A549 (cell line): Measurements from ENCODE around the gene SHOC1. TPM values are rescaled to one million over a fixed set of nuclear protein-coding genes. Genes with fewer than 3 reads are reported as not detected.
A peak's percentile ranks its signal among the peaks of the same experiment; 100 is the strongest.

ENCODE experiments used
- ATAC-seq, 2 experiments: fragments of 200-7000 bp in 1 of 2; fragments of >200 bp in 1 of 2; cut with Nextera tagmentation in 1 of 2; cut with Tn5 transposase in 1 of 2; 3 replicates each; pipeline versions ENCODE4 v1.8.0 to v1.9.1; 2018 to 2020; ENCODE audit warnings: mild to moderate bottlenecking in 1 of 2, moderate library complexity in 1 of 2
- CTCF ChIA-PET: fragments of 300-600 bp; sonication (Branson Sonifier 250); formaldehyde crosslinking; extraction: SDS; loops from one replicate; lab custom pipeline; 2021; ENCODE audit warnings: antibody characterized with exemption, inconsistent platforms; lab: Yijun Ruan, JAX
- POLR2A ChIA-PET: fragments of 350-600 bp; formaldehyde crosslinking; extraction: SDS; loops from one replicate; lab custom pipeline; 2021; ENCODE audit warnings: antibody characterized with exemption, inconsistent platforms; lab: Yijun Ruan, JAX
- DNase-seq, 2 experiments: peaks; one replicate each; pipeline versions ENCODE4 v3.0.0 to v3.0.0-alpha.2; 2011 to 2016; ENCODE audit warnings: low read depth in 1 of 2, low spot score in 1 of 2
- FAIRE-seq: peaks from 2 replicates; lab custom pipeline; 2011; peaks lifted over from hg19 to GRCh38; lab: Jason Lieb, UNC
- H3K27ac ChIP-seq, 2 experiments: fragments of >200 bp; sonication (Bioruptor Twin); formaldehyde crosslinking; 3 replicates each; pipeline ENCODE4 v1.5.1; 2016 to 2017
- H3K4me1 ChIP-seq: fragments of >200 bp; sonication (Bioruptor Twin); formaldehyde crosslinking; 3 replicates; pipeline ENCODE4 v1.6.1; 2016
- H3K4me2 ChIP-seq: fragments of >200 bp; sonication (Bioruptor Twin); formaldehyde crosslinking; 3 replicates; pipeline ENCODE4 v1.6.1; 2016
- H3K4me3 ChIP-seq: fragments of >200 bp; sonication (Bioruptor Twin); formaldehyde crosslinking; 3 replicates; pipeline ENCODE4 v1.5.1; 2016
- H3K9me3 ChIP-seq: fragments of >200 bp; sonication (Bioruptor Twin); formaldehyde crosslinking; 3 replicates; pipeline ENCODE4 v1.6.1; 2016
- BHLHE40 ChIP-seq: IDR thresholded peaks from 2 replicates; pipeline ENCODE4 v1.6.1; 2012; ENCODE audit warnings: low read depth, low read length, inconsistent platforms
- CBX2 ChIP-seq: fragments of 200-600 bp; sonication (generic); IDR thresholded peaks from 2 replicates; pipeline ENCODE4 v1.6.1; 2016; ENCODE audit warnings: low read depth, mild to moderate bottlenecking, borderline replicate concordance
- CEBPB ChIP-seq, 2 experiments: fragments of >200 bp in 1 of 2; sonication (Bioruptor Twin) in 1 of 2; formaldehyde crosslinking in 1 of 2; IDR thresholded peaks; 2 replicates each; pipeline ENCODE4 v1.6.1; 2012 to 2016
- ESRRA ChIP-seq: fragments of 150-350 bp; IDR thresholded peaks from 2 replicates; pipeline ENCODE4 v1.6.1; 2014; ENCODE audit warnings: mild to moderate bottlenecking, low read length, borderline replicate concordance
- FOSB ChIP-seq: fragments of 250-450 bp; sonication (Bioruptor Pico); IDR thresholded peaks from 2 replicates; pipeline ENCODE4 v1.5.0; 2020; ENCODE audit warnings: mild to moderate bottlenecking, moderate library complexity
- FOSL2 ChIP-seq, 2 experiments: fragments of 450-650 bp in 1 of 2; fragments of >200 bp in 1 of 2; sonication (Bioruptor Twin) in 1 of 2; formaldehyde crosslinking; IDR thresholded peaks; 2 replicates each; pipeline versions ENCODE4 v1.5.0 to v1.6.1; 2016 to 2020; ENCODE audit warnings: mild to moderate bottlenecking in 1 of 2, moderate library complexity in 1 of 2
- FOXS1 ChIP-seq: fragments of 250-450 bp; sonication (Bioruptor Pico); IDR thresholded peaks from 2 replicates; pipeline ENCODE4 v1.5.0; 2020; ENCODE audit warnings: mild to moderate bottlenecking, moderate library complexity
- GATA3 ChIP-seq: IDR thresholded peaks from 2 replicates; pipeline ENCODE4 v1.6.1; 2012; ENCODE audit warnings: borderline replicate concordance
- HDAC2 ChIP-seq: fragments of 200-600 bp; sonication (generic); IDR thresholded peaks from 2 replicates; pipeline ENCODE4 v1.6.1; 2016
- HMGXB4 ChIP-seq: fragments of 250-450 bp; sonication (Bioruptor Pico); IDR thresholded peaks from 2 replicates; pipeline ENCODE4 v1.5.0; 2021; ENCODE audit warnings: mild to moderate bottlenecking, moderate library complexity, borderline replicate concordance
- HOXA7 ChIP-seq: fragments of 250-450 bp; sonication (Bioruptor Pico); IDR thresholded peaks from 2 replicates; pipeline ENCODE4 v1.5.0; 2020; ENCODE audit warnings: mild to moderate bottlenecking, moderate library complexity
- JUNB ChIP-seq: fragments of >200 bp; sonication (Bioruptor Twin); formaldehyde crosslinking; IDR thresholded peaks from 2 replicates; pipeline ENCODE4 v1.6.1; 2016
- KDM1A ChIP-seq: fragments of 200-600 bp; sonication (generic); IDR thresholded peaks from 2 replicates; pipeline ENCODE4 v1.6.1; 2016; ENCODE audit warnings: low read depth, mild to moderate bottlenecking
- MAZ ChIP-seq: fragments of 150-350 bp; IDR thresholded peaks from 2 replicates; pipeline ENCODE4 v1.6.1; 2014; ENCODE audit warnings: antibody characterized with exemption, low read depth, low read length, borderline replicate concordance
- PHF8 ChIP-seq: fragments of 200-600 bp; sonication (generic); IDR thresholded peaks from 2 replicates; pipeline ENCODE4 v1.6.1; 2016; ENCODE audit warnings: low read depth, mild to moderate bottlenecking, antibody characterized with exemption, moderate library complexity, borderline replicate concordance
- POLR2A ChIP-seq: IDR thresholded peaks from 2 replicates; pipeline ENCODE4 v1.6.1; 2012; ENCODE audit warnings: mild to moderate bottlenecking, low read length
- RARB ChIP-seq: fragments of 250-450 bp; sonication (Bioruptor Pico); IDR thresholded peaks from 2 replicates; pipeline ENCODE4 v1.8.0; 2021; ENCODE audit warnings: mild to moderate bottlenecking, moderate library complexity
- SREBF2 ChIP-seq: fragments of 450-650 bp; IDR thresholded peaks from 2 replicates; pipeline ENCODE4 v1.6.1; 2014; ENCODE audit warnings: mild to moderate bottlenecking, moderate library complexity
- TFCP2L1 ChIP-seq: fragments of 250-450 bp; sonication (Bioruptor Pico); IDR thresholded peaks from 2 replicates; pipeline ENCODE4 v1.5.0; 2021; ENCODE audit warnings: mild to moderate bottlenecking
- TP53 ChIP-seq: fragments of 250-450 bp; sonication (Bioruptor Pico); IDR thresholded peaks from 2 replicates; pipeline ENCODE4 v1.5.0; 2021; ENCODE audit warnings: mild to moderate bottlenecking, moderate library complexity
- USF2 ChIP-seq: fragments of 450-650 bp; IDR thresholded peaks from 2 replicates; pipeline ENCODE4 v1.6.1; 2014; ENCODE audit warnings: antibody characterized with exemption
- ZC3H11A ChIP-seq: fragments of 450-650 bp; IDR thresholded peaks from 2 replicates; pipeline ENCODE4 v1.6.1; 2014; ENCODE audit warnings: antibody characterized with exemption, mild to moderate bottlenecking
- ZFP36 ChIP-seq: fragments of 450-650 bp; IDR thresholded peaks from 2 replicates; pipeline ENCODE4 v1.6.1; 2014; ENCODE audit warnings: borderline replicate concordance; ENCODE audit not compliant: partially characterized antibody
- ZNF302 ChIP-seq: fragments of 250-450 bp; sonication (Bioruptor Pico); IDR thresholded peaks from 2 replicates; pipeline ENCODE4 v1.9.0; 2021; ENCODE audit warnings: inconsistent platforms, mild to moderate bottlenecking, moderate library complexity
- WGBS: methylation state at CpG from one replicate; pipeline ENCODE4 v1.1.6; 2017; ENCODE audit errors: missing lambda C conversion rate; 5-methylcytosine and 5-hydroxymethylcytosine counted together
- polyA plus RNA-seq, 4 experiments: library from polyadenylated mRNA; depleted of rRNA in 3 of 4; stranded (reverse); fragments of >200 nt; fragmentation: RNase III in 1 of 4; extraction: RNeasy Plus Mini Kit Qiagen cat#74134 plus additional on column Dnase treatment in 1 of 4; gene quantifications; 2 replicates in 3 of 4; 3 replicates in 1 of 4; pipeline ENCODE4 v1.2.3, GENCODE V29; 2011 to 2017

The SHOC1 gene
- polyA plus RNA-seq, 2 of the 4 experiments (the other 2 are of a cell fraction): not detected

- TF ChIP-seq GATA3 (no peak), CEBPB (IDR thresholded peaks at IDR 0.05) (peak in 1 of 2 experiments; percentile 47; a peak in 2 of 4 replicates)
- Histone ChIP-seq H3K4me3 (no peak overlapping the region), H3K9me3 (no peaks in the 10 kb centered on the region), H3K4me2 (0 out of 3 replicates have a peak overlapping the region, but pooled peaks have one; percentile 5), H3K27ac (0 out of 6 replicates have a peak overlapping the region, but pooled peaks of 1 of the 2 experiments have one; percentile 13), H3K4me1 (peaks cover 12% of the 10 kb centered on the region; the same call in 2 of the 3 replicates)
- DNase-seq (no peak), FAIRE-seq (no peak), ATAC-seq (no peak)
- CTCF ChIA-PET: no interaction called here
- POLR2A ChIA-PET: no interaction called here
- WGBS: 82% methylated on average over 6 of the region's 6 CpGs
Measured at GRCh38 chr9:111839387-111839786, 44.6 kb upstream of the SHOC1 start.

GRCh38 chr9:111838439-111838838 lies 43.7 kb upstream of the SHOC1 start:
- no peak for ATAC-seq
- no peak for DNase-seq
- no peak for TF ChIP-seq TFCP2L1 (CRISPR knock-in tag)
- no peak for TF ChIP-seq TP53 (CRISPR knock-in tag)
- TF ChIP-seq HMGXB4 (CRISPR knock-in tag): no peak
- TF ChIP-seq POLR2A: no peak
- TF ChIP-seq ZNF302 (CRISPR knock-in tag): no peak
- TF ChIP-seq RARB (CRISPR knock-in tag): no peak
- no peak for TF ChIP-seq HDAC2
- no peak for FAIRE-seq
- ChIA-PET CTCF (no interaction called here), POLR2A (no interaction called here)
- H3K4me3 ChIP-seq: no peak overlapping the region
- H3K9me3 ChIP-seq: no peaks in the 10 kb centered on the region
- H3K4me1 ChIP-seq: peaks cover 12% of the 10 kb centered on the region; the same call in 2 of the 3 replicates
- H3K27ac ChIP-seq: no peak overlapping the region
- H3K4me2 ChIP-seq: no peak overlapping the region
- WGBS: 86% methylated on average over 2 of the region's 2 CpGs

GRCh38 chr9:111836311-111836710 lies 41.6 kb upstream of the SHOC1 start:
- POLR2A ChIA-PET: no interaction called here
- H3K4me1 ChIP-seq: peaks cover 12% of the 10 kb centered on the region; the same call in 2 of the 3 replicates
- TF ChIP-seq TFCP2L1 (CRISPR knock-in tag): no peak
- no peak for TF ChIP-seq ESRRA
- no peak for TF ChIP-seq HOXA7
- TF ChIP-seq PHF8: no peak
- TF ChIP-seq GATA3: no peak
- TF ChIP-seq BHLHE40: no peak
- no peak for TF ChIP-seq KDM1A
- TF ChIP-seq USF2: no peak
- no peak for TF ChIP-seq FOSL2 (IDR thresholded peaks at IDR 0.05)
- no peak for TF ChIP-seq FOSL2 (CRISPR knock-in tag; IDR thresholded peaks at IDR 0.05)
- TF ChIP-seq ZC3H11A: no peak
- TF ChIP-seq, all 56 proteins: peak for 0
- CTCF ChIA-PET: interaction anchor here (1.5 kb wide), 1 partner anchor 7 kb away, joined by 3 read pairs; no protein-coding TSS in a partner anchor
- Histone ChIP-seq H3K27ac (no peak overlapping the region), H3K4me3 (no peak overlapping the region), H3K4me2 (no peak overlapping the region), H3K9me3 (no peaks in the 10 kb centered on the region)
- ATAC-seq: no peak
- no peak for FAIRE-seq
- WGBS: 63% methylated on average over 2 of the region's 2 CpGs
- no peak for DNase-seq

GRCh38 chr9:111833941-111834340 lies 39.2 kb upstream of the SHOC1 start:
- no peak overlapping the region for H3K4me2 ChIP-seq
- 93% methylated on average over 4 of the region's 4 CpGs for WGBS
- CTCF ChIA-PET: interaction anchor here (0.6 to 1.5 kb wide), 2 partner anchors 51 to 241 kb away, joined by 3 to 4 read pairs; no protein-coding TSS in a partner anchor

More at GRCh38 chr9:111833941-111834340, 39.2 kb upstream of the SHOC1 start:
- H3K9me3 ChIP-seq: no peaks in the 10 kb centered on the region
- no peak for FAIRE-seq
- POLR2A ChIA-PET: no interaction called here
- H3K27ac ChIP-seq: no peak overlapping the region
- TF ChIP-seq SREBF2: no peak
- TF ChIP-seq BHLHE40: no peak
- no peak for TF ChIP-seq MAZ
- TF ChIP-seq ZC3H11A: no peak
- no peak for TF ChIP-seq FOXS1
- TF ChIP-seq CBX2: no peak
- TF ChIP-seq FOSB (CRISPR knock-in tag): no peak
- TF ChIP-seq TFCP2L1 (CRISPR knock-in tag): no peak
- no peak for TF ChIP-seq JUNB
- TF ChIP-seq ZFP36: no peak
- no peak; a peak in 1 of 6 replicates for ATAC-seq
- no peak for DNase-seq
- no peaks in the 10 kb centered on the region for H3K4me1 ChIP-seq
- H3K4me3 ChIP-seq: no peak overlapping the region
